ENCODE data around the gene AGFG2.

Gene AGFG2

DNA sequence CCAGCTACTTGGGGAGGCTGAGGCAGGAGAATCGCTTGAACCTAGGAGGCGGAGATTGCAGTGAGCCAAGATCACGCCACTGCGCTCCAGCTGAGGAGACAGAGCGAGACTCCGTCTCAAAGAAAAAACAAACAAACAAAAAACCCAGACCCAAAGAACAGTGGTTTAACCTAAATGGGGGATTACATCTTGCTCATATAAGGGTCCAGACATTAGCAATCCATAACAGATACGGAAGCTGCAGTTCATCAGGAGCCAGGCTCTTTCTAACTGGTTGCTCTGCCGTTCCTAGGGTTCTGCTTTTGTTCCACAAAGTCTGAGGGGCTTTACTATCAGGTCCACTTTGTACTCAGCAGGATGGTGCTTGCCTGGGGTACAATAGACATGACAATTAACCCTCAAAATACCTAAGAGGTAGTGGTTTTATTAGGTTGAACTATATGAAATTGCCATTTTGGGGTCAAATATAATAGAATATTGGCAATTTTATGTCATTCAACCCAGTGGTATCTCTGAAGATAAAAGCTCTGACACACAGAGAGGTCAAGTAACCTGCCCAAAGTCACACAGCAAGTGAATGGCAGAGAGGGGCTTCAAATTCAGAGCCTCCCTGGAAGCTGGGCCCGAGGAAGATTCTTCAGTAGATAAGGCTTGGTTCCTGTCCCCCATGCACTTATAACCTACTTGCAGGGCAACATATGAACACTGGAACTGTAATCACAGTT lies 34.0 kb upstream of the AGFG2 start:
- Histone ChIP-seq H3K4me1 (ENCODE audit: control insufficient read depth, insufficient read depth, low read length) (no peaks in the 10 kb centered on the region), H3K4me3 (ENCODE audit: insufficient read depth, low read depth, low read length) (no peak overlapping the region), H3K27ac (ENCODE audit: insufficient read depth, low read depth, low read length, poor library complexity, severe bottlenecking) (no peak overlapping the region), H3K9me3 (ENCODE audit: control insufficient read depth, low read length) (no peaks in the 10 kb centered on the region), H3K27me3 (ENCODE audit: control insufficient read depth, insufficient read depth, low read length, poor library complexity, severe bottlenecking) (no peaks in the 10 kb centered on the region), H3K36me3 (ENCODE audit: control insufficient read depth, insufficient read depth, low read length) (no peaks in the 10 kb centered on the region)
- WGBS, 2 experiments: 78 to 79% methylated on average over 9 of the region's 9 CpGs

GRCh38 chr7:100506356-100506923 lies 32.6 kb upstream of the AGFG2 start:
- Histone ChIP-seq H3K36me3 (ENCODE audit: control insufficient read depth, insufficient read depth, low read length) (no peaks in the 10 kb centered on the region), H3K4me1 (ENCODE audit: control insufficient read depth, insufficient read depth, low read length) (no peaks in the 10 kb centered on the region), H3K9me3 (ENCODE audit: control insufficient read depth, low read length) (no peaks in the 10 kb centered on the region), H3K27me3 (ENCODE audit: control insufficient read depth, insufficient read depth, low read length, poor library complexity, severe bottlenecking) (no peaks in the 10 kb centered on the region), H3K4me3 (ENCODE audit: insufficient read depth, low read depth, low read length) (no peak overlapping the region), H3K27ac (ENCODE audit: insufficient read depth, low read depth, low read length, poor library complexity, severe bottlenecking) (no peak overlapping the region)
- WGBS, 2 experiments: 71 to 75% methylated on average over 8 of the region's 8 CpGs

DNA sequence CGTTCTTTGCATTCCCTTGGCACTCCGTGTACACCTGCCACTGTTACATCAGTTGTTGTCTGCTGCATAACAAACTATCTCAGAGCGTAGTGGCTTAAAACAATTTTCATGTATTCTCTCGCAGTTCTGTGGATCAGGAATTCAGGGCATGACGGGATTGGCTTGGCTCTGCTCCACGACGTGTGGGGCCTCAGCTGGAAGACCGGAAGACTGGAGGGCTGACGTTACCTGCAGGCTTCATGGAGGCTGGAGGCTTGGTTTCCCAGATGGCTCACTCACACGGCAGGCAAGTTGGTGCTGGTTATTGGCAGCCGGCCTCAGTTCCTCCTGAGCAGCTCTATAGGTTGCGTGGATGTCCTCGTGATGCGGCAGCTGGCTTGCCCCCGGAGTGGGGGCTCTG lies 29.8 kb upstream of the AGFG2 start:
- no peaks in the 10 kb centered on the region for H3K9me3 ChIP-seq (ENCODE audit: control insufficient read depth, low read length)
- H3K27me3 ChIP-seq (ENCODE audit: control insufficient read depth, insufficient read depth, low read length, poor library complexity, severe bottlenecking): no peaks in the 10 kb centered on the region
- H3K36me3 ChIP-seq (ENCODE audit: control insufficient read depth, insufficient read depth, low read length): no peaks in the 10 kb centered on the region
- WGBS, 2 experiments: 88 to 89% methylated on average over 15 of the region's 15 CpGs
- H3K4me3 ChIP-seq (ENCODE audit: insufficient read depth, low read depth, low read length): no peak overlapping the region
- H3K4me1 ChIP-seq (ENCODE audit: control insufficient read depth, insufficient read depth, low read length): no peaks in the 10 kb centered on the region
- H3K27ac ChIP-seq (ENCODE audit: insufficient read depth, low read depth, low read length, poor library complexity, severe bottlenecking): no peak overlapping the region

DNA sequence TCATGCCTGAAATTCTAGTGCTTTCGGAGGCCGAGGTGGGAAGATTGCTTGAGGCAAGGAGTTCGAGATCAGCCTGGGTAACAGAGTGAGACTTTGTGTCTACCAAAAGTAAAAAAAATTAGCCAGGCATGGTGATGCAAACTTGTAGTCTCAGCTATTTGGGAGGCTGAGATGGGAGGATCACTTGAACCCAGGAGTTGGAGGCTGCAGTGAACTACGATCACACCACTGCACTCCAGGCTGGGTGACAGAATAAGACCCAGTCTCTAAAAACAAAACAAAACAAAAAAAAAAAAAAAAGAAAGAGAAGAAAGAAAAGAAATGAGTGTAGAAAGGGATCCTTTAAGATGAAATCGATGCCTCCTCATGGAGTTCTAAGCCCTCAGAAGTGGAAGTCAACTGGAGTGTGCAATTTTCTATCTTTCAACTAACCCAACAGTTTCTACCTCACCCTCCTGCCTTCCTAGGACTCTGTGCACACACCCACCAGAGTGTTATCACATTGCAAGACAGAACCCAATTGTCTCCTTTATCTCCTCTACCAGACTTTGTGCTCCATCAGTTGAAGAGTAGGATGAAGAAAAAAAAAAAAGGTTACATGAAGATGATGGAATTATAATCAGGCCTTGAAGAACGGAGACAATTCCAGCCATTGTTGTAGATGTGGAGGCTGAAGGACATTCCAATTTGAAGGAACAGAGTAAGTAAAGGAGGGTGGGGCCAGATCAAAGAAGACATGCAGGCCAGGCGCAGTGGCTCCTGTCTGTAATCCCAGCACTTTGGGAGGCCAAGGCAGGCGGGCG lies 28.4 kb upstream of the AGFG2 start:
- no peaks in the 10 kb centered on the region for H3K4me1 ChIP-seq (ENCODE audit: control insufficient read depth, insufficient read depth, low read length)
- 89 to 94% methylated on average over 8 to 9 of the region's 9 CpGs for WGBS, 2 experiments
- no peak overlapping the region for H3K4me3 ChIP-seq (ENCODE audit: insufficient read depth, low read depth, low read length)
- H3K9me3 ChIP-seq (ENCODE audit: control insufficient read depth, low read length): no peaks in the 10 kb centered on the region
- H3K27me3 ChIP-seq (ENCODE audit: control insufficient read depth, insufficient read depth, low read length, poor library complexity, severe bottlenecking): no peaks in the 10 kb centered on the region
- H3K36me3 ChIP-seq (ENCODE audit: control insufficient read depth, insufficient read depth, low read length): no peaks in the 10 kb centered on the region
- no peak overlapping the region for H3K27ac ChIP-seq (ENCODE audit: insufficient read depth, low read depth, low read length, poor library complexity, severe bottlenecking)

DNA sequence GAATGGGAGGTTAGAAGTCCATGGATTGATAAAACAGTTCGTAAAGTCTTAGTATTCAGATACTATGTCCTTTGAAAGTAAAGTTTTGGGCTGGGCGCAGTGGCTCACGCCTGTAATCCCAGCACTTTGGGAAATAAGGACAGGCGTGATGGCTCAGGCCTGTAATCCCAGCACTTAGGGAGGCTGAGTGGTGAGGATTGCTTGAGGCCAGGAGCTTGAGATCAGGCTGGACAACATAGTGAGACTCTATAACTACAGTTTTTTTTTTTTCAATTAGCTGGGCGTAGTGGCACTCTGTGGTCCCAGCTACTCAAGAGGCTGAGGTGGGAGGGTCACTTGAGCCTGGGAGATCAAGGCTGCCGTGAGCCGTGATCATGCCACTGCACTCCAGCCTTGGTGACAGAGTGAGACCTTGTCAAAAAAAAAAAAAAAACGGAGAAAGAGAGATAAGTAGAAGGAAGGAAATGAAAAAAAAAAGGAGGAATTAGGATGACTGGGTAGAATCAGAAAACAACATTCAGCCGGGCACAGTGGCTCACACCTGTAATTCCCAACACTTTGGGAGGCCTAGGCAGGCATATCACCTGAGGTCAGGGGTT lies 25.7 kb upstream of the AGFG2 start:
- no peaks in the 10 kb centered on the region for H3K36me3 ChIP-seq (ENCODE audit: control insufficient read depth, insufficient read depth, low read length)
- no peak overlapping the region for H3K27ac ChIP-seq (ENCODE audit: insufficient read depth, low read depth, low read length, poor library complexity, severe bottlenecking)
- no peak overlapping the region for H3K4me3 ChIP-seq (ENCODE audit: insufficient read depth, low read depth, low read length)
- H3K27me3 ChIP-seq (ENCODE audit: control insufficient read depth, insufficient read depth, low read length, poor library complexity, severe bottlenecking): no peaks in the 10 kb centered on the region
- H3K9me3 ChIP-seq (ENCODE audit: control insufficient read depth, low read length): no peaks in the 10 kb centered on the region
- no peaks in the 10 kb centered on the region for H3K4me1 ChIP-seq (ENCODE audit: control insufficient read depth, insufficient read depth, low read length)
- WGBS, 2 experiments: 84 to 88% methylated on average over 9 of the region's 9 CpGs

GRCh38 chr7:100515072-100515532 lies 23.9 kb upstream of the AGFG2 start:
- Histone ChIP-seq H3K9me3 (ENCODE audit: control insufficient read depth, low read length) (no peaks in the 10 kb centered on the region), H3K27ac (ENCODE audit: insufficient read depth, low read depth, low read length, poor library complexity, severe bottlenecking) (no peak overlapping the region), H3K4me3 (ENCODE audit: insufficient read depth, low read depth, low read length) (no peak overlapping the region), H3K4me1 (ENCODE audit: control insufficient read depth, insufficient read depth, low read length) (no peaks in the 10 kb centered on the region), H3K36me3 (ENCODE audit: control insufficient read depth, insufficient read depth, low read length) (no peaks in the 10 kb centered on the region), H3K27me3 (ENCODE audit: control insufficient read depth, insufficient read depth, low read length, poor library complexity, severe bottlenecking) (no peaks in the 10 kb centered on the region)
- WGBS, 2 experiments: 64 to 66% methylated on average over 2 of the region's 2 CpGs

- H3K4me3 ChIP-seq (ENCODE audit: insufficient read depth, low read depth, low read length): no peak overlapping the region
- H3K9me3 ChIP-seq (ENCODE audit: control insufficient read depth, low read length): no peaks in the 10 kb centered on the region
- WGBS, 2 experiments: 60 to 66% methylated on average over 4 of the region's 4 CpGs
- H3K27me3 ChIP-seq (ENCODE audit: control insufficient read depth, insufficient read depth, low read length, poor library complexity, severe bottlenecking): no peaks in the 10 kb centered on the region
- H3K27ac ChIP-seq (ENCODE audit: insufficient read depth, low read depth, low read length, poor library complexity, severe bottlenecking): no peak overlapping the region
- H3K36me3 ChIP-seq (ENCODE audit: control insufficient read depth, insufficient read depth, low read length): no peaks in the 10 kb centered on the region
- no peaks in the 10 kb centered on the region for H3K4me1 ChIP-seq (ENCODE audit: control insufficient read depth, insufficient read depth, low read length)
Measured at GRCh38 chr7:100516135-100516812, 22.7 kb upstream of the AGFG2 start.

GRCh38 chr7:100517305-100517704 lies 21.7 kb upstream of the AGFG2 start:
- H3K4me3 ChIP-seq (ENCODE audit: insufficient read depth, low read depth, low read length): no peak overlapping the region
- H3K9me3 ChIP-seq (ENCODE audit: control insufficient read depth, low read length): no peaks in the 10 kb centered on the region
- 89 to 94% methylated on average over 2 of the region's 2 CpGs for WGBS, 2 experiments
- no peaks in the 10 kb centered on the region for H3K4me1 ChIP-seq (ENCODE audit: control insufficient read depth, insufficient read depth, low read length)
- H3K27ac ChIP-seq (ENCODE audit: insufficient read depth, low read depth, low read length, poor library complexity, severe bottlenecking): no peak overlapping the region
- no peaks in the 10 kb centered on the region for H3K36me3 ChIP-seq (ENCODE audit: control insufficient read depth, insufficient read depth, low read length)
- H3K27me3 ChIP-seq (ENCODE audit: control insufficient read depth, insufficient read depth, low read length, poor library complexity, severe bottlenecking): no peaks in the 10 kb centered on the region

GRCh38 chr7:100519580-100519979 lies 19.4 kb upstream of the AGFG2 start:
- Histone ChIP-seq H3K27me3 (ENCODE audit: control insufficient read depth, insufficient read depth, low read length, poor library complexity, severe bottlenecking) (no peaks in the 10 kb centered on the region), H3K4me1 (ENCODE audit: control insufficient read depth, insufficient read depth, low read length) (no peaks in the 10 kb centered on the region), H3K4me3 (ENCODE audit: insufficient read depth, low read depth, low read length) (no peak overlapping the region), H3K27ac (ENCODE audit: insufficient read depth, low read depth, low read length, poor library complexity, severe bottlenecking) (no peak overlapping the region), H3K36me3 (ENCODE audit: control insufficient read depth, insufficient read depth, low read length) (no peaks in the 10 kb centered on the region), H3K9me3 (ENCODE audit: control insufficient read depth, low read length) (no peaks in the 10 kb centered on the region)
- 84 to 88% methylated on average over 6 of the region's 6 CpGs for WGBS, 2 experiments

Data from ectodermal cell (in vitro differentiated cells).